ENCODE data around the gene SLC44A5.
"Not testable (repeated sequence)": the region's sequence is repeated elsewhere in the genome, so short reads cannot be mapped to it uniquely, and the experiment has no call there.

The SLC44A5 gene

GRCh38 chr1:75396745-75397144, 214.2 kb downstream of the SLC44A5 start:
- Histone ChIP-seq H3K36me3 (replicated peaks; ENCODE audit: low read depth, low read length) (no peaks in the 10 kb centered on the region), H3K9me3 (ENCODE audit: insufficient read depth, low read length) (no peaks in the 10 kb centered on the region), H3K4me3 (ENCODE audit: low read length) (no peak overlapping the region), H3K79me2 (ENCODE audit: low read length) (no peaks in the 10 kb centered on the region), H3K4me1 (ENCODE audit: low read length) (peaks cover 15% of the 10 kb centered on the region), H3K27ac (ENCODE audit: low read length) (no peak overlapping the region), H3K4me2 (ENCODE audit: low read length) (no peak overlapping the region), H3K27me3 (ENCODE audit: low read depth, low read length) (no peaks in the 10 kb centered on the region), H4K20me1 (ENCODE audit: insufficient read depth, low read length) (no peaks in the 10 kb centered on the region), H3K9ac (ENCODE audit: low read length) (no peak overlapping the region), H2AFZ (ENCODE audit: low read depth, low read length) (no peak overlapping the region)
- TF ChIP-seq CTCF (IDR thresholded peaks at IDR 0.05; ENCODE audit: low read depth, low read length) = no peak
- TF ChIP-seq EZH2phosphoT487 (IDR thresholded peaks at IDR 0.05; ENCODE audit: low read depth) = no peak

DNA sequence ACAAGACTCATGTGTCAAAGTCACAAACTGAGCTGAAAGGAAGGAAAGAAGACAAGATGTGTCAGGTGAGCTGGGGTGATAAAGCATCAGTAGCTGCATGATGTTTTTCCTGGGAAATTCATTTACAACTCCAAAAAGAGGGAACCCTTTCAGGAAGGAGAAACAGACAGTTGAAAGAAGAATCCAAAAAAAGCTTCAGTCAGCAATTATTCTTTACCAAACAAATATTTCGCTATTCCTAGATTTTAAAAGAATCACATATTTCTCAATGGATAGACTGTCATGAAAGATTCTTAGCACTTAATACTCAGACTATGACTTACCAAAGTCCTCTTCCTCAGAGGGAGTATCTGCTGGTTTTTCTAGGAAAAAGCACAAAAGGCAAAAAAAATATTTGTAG, 214.7 kb downstream of the SLC44A5 start:
- no peak for TF ChIP-seq CTCF (IDR thresholded peaks at IDR 0.05; ENCODE audit: low read depth, low read length)
- TF ChIP-seq EZH2phosphoT487 (IDR thresholded peaks at IDR 0.05; ENCODE audit: low read depth) = no peak
- H3K4me3 ChIP-seq (ENCODE audit: low read length) = no peak overlapping the region
- no peak overlapping the region for H3K4me2 ChIP-seq (ENCODE audit: low read length)

DNA sequence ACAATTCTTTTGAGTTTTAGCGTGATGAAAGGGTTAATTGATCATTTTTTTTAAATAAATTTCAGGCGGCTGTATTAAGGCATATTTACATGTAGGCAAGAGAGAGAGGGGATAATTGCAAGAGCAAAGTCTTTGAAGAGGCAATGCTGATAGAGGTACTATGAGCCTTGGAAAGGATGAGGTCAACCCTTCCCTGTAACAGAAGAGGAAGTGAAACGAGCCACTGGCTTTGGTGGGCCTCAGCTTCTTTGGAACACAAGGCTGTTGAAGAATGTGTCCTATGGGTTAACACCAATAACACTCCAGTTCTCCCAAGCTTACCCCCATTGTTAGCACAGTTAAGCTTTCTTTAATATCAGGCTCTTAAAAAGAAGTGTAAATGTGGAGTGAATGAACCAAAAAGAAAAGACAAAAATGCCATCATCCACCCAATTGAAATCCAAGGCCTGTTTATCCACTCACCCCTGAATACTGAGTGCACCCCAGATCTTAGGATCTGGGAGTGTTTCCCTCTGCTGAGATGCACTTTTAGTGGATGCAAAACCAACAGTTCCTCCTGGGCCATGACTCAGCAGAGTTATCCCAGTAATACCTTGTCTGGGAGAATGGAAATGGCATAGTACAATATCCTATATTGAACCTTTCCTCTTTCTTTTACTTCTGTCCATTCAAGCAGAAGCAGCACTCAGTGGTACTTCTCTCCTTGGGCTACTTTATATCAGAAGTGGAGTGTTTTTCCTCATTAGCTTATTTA, 216.4 kb downstream of the SLC44A5 start:
- Histone ChIP-seq H3K79me2 (ENCODE audit: low read length) (no peaks in the 10 kb centered on the region), H3K4me1 (ENCODE audit: low read length) (peaks cover 15% of the 10 kb centered on the region), H3K36me3 (replicated peaks; ENCODE audit: low read depth, low read length) (no peaks in the 10 kb centered on the region), H3K27me3 (ENCODE audit: low read depth, low read length) (no peaks in the 10 kb centered on the region), H3K4me3 (ENCODE audit: low read length) (no peak overlapping the region), H4K20me1 (ENCODE audit: insufficient read depth, low read length) (no peaks in the 10 kb centered on the region), H3K27ac (ENCODE audit: low read length) (no peak overlapping the region), H3K9ac (ENCODE audit: low read length) (no peak overlapping the region), H2AFZ (ENCODE audit: low read depth, low read length) (no peak overlapping the region), H3K4me2 (ENCODE audit: low read length) (no peak overlapping the region), H3K9me3 (ENCODE audit: insufficient read depth, low read length) (no peaks in the 10 kb centered on the region)
- TF ChIP-seq CTCF (IDR thresholded peaks at IDR 0.05; ENCODE audit: low read depth, low read length) = no peak
- no peak for TF ChIP-seq EZH2phosphoT487 (IDR thresholded peaks at IDR 0.05; ENCODE audit: low read depth)

More for the DNA sequence above, 214.7 kb downstream of the SLC44A5 start:
- no peak overlapping the region for H3K27ac ChIP-seq (ENCODE audit: low read length)
- no peak overlapping the region for H3K9ac ChIP-seq (ENCODE audit: low read length)
- no peaks in the 10 kb centered on the region for H3K9me3 ChIP-seq (ENCODE audit: insufficient read depth, low read length)
- no peaks in the 10 kb centered on the region for H3K79me2 ChIP-seq (ENCODE audit: low read length)
- H3K27me3 ChIP-seq (ENCODE audit: low read depth, low read length) = no peaks in the 10 kb centered on the region
- no peak overlapping the region for H2AFZ ChIP-seq (ENCODE audit: low read depth, low read length)
- no peaks in the 10 kb centered on the region for H4K20me1 ChIP-seq (ENCODE audit: insufficient read depth, low read length)
- H3K4me1 ChIP-seq (ENCODE audit: low read length) = peaks cover 15% of the 10 kb centered on the region
- H3K36me3 ChIP-seq (replicated peaks; ENCODE audit: low read depth, low read length) = no peaks in the 10 kb centered on the region

GRCh38 chr1:75392278-75392677, 218.6 kb downstream of the SLC44A5 start:
- Histone ChIP-seq H3K36me3 (replicated peaks; ENCODE audit: low read depth, low read length) (no peaks in the 10 kb centered on the region), H3K4me3 (ENCODE audit: low read length) (no peak overlapping the region), H3K4me1 (ENCODE audit: low read length) (peaks cover 15% of the 10 kb centered on the region), H3K4me2 (ENCODE audit: low read length) (no peak overlapping the region), H3K27me3 (ENCODE audit: low read depth, low read length) (no peaks in the 10 kb centered on the region), H3K27ac (ENCODE audit: low read length) (no peak overlapping the region), H2AFZ (ENCODE audit: low read depth, low read length) (no peak overlapping the region), H3K9ac (ENCODE audit: low read length) (no peak overlapping the region), H3K9me3 (ENCODE audit: insufficient read depth, low read length) (no peaks in the 10 kb centered on the region), H3K79me2 (ENCODE audit: low read length) (no peaks in the 10 kb centered on the region), H4K20me1 (ENCODE audit: insufficient read depth, low read length) (no peaks in the 10 kb centered on the region)
- TF ChIP-seq EZH2phosphoT487 (IDR thresholded peaks at IDR 0.05; ENCODE audit: low read depth) = no peak
- TF ChIP-seq CTCF (IDR thresholded peaks at IDR 0.05; ENCODE audit: low read depth, low read length) = no peak

DNA sequence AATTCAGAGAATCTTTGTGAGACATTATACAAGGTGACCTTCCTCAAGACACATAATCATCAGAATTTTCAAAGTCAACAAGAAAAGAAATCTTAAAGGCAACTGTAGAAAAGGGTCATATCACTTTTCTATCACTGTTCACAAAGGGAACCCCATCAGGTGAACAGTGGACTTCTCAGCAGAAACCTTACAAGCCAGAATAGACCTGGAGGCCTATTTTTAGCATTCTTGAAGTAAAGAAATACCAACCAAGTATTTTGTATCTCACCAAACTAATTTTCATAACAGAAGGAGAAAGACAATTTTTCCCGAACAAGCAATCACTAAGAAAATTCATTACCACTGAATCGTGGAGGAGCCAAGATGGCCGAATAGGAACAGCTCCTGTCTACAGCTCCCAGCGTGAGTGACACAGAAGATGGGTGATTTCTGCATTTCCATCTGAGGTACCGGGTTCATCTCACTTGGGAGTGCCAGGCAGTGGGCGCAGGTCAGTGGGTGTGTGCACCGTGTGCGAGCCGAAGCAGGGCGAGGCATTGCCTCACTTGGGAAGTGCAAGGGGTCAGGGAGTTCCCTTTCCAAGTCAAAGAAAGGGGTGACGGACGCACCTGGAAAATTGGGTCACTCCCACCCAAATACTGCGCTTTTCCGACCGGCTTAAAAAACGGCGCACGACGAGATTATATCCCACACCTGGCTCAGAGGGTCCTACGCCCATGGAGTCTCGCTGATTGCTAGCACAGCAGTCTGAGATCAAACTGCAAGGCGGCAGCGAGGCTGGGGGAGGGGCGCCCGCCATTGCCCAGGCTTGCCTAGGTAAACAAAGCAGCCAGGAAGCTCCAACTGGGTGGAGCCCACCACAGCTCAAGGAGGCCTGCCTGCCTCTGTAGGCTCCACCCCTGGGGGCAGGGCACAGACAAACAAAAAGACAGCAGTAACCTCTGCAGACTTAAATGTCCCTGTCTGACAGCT, 235.2 kb downstream of the SLC44A5 start:
- not testable (repeated sequence) for H3K4me3 ChIP-seq (ENCODE audit: low read length); H2AFZ ChIP-seq (ENCODE audit: low read depth, low read length); H3K36me3 ChIP-seq (replicated peaks; ENCODE audit: low read depth, low read length); H3K27me3 ChIP-seq (ENCODE audit: low read depth, low read length); H3K4me2 ChIP-seq (ENCODE audit: low read length); H3K79me2 ChIP-seq (ENCODE audit: low read length); H4K20me1 ChIP-seq (ENCODE audit: insufficient read depth, low read length); H3K9ac ChIP-seq (ENCODE audit: low read length); H3K27ac ChIP-seq (ENCODE audit: low read length); H3K4me1 ChIP-seq (ENCODE audit: low read length); H3K9me3 ChIP-seq (ENCODE audit: insufficient read depth, low read length)
